Bronchial smooth muscle cell (primary cell): ENCODE data around the gene TRNT1. TPM values are rescaled to one million over a fixed set of nuclear protein-coding genes. Genes with fewer than 3 reads are reported as not detected.

Source experiments
- total RNA-seq: library from RNA; depleted of rRNA; stranded (reverse); fragments of >200 nt; gene quantifications from 2 replicates; pipeline ENCODE4 v1.2.1, GENCODE V29; 2014

Gene TRNT1
- total RNA-seq = 15.8 and 19.9 TPM in 2 replicates

GRCh38 chr3:3126477-3127431 lies at the start of gene TRNT1:
Gene TRNT1 (plus strand): TSS chr3:3126940. CDS start chr3:3129041, 2,101 bp downstream.

DNA sequence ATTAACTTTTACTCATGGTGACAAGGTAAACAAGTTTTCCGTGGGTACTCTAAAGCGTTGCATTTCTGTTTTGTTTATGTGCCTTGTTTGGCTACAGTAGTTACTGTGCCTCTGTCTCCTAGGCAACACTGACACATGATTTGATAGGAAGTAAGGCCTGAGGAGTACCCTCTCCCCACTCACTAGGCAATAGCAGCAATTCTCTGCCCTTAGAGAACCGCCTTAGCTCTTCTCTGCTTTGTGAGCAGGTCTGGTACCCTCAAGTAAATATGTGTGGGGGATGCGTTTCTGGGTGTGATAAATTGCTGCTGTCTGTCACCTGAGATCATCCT lies 16.5 kb upstream of the TRNT1 start, which contains the start of gene IL5RA:
Gene IL5RA, minus strand, starts transcription at position 76 of the 332 bp plus-strand sequence. CDS start 5,390 bp downstream, outside the sequence.

GRCh38 chr3:3179407-3180094 lies 52.8 kb downstream of the TRNT1 start, which contains the start of gene CRBN:
Gene CRBN (minus strand): TSS chr3:3179691. CDS start chr3:3179687, 4 bp downstream.

Other genes starting within 250 kb of the TRNT1 start
- under 0.01 TPM in 1 of 2 replicates, not detected in the other for gene IL5RA, start 16.6 kb upstream of the TRNT1 start, total RNA-seq
- 55.8 and 110 TPM in 2 replicates for gene CRBN, start 52.8 kb downstream of the TRNT1 start, total RNA-seq